Activated effector memory CD4-positive, alpha-beta T cell treated with anti-CD3 and anti-CD28 coated beads, Interleukin-2, amount 50 U/mL, for 16 hours (primary cell): ENCODE results near the gene CARMIL3.
"Not testable (repeated sequence)": the region's sequence is repeated elsewhere in the genome, so short reads cannot be mapped to it uniquely, and the experiment has no call there.

Experiments used
- DNase-seq: peaks from one replicate; pipeline ENCODE4 v3.0.0-alpha.2; 2020

The CARMIL3 gene

GRCh38 chr14:24095271-24096068, 43.7 kb downstream of the CARMIL3 start:
- peak; percentile 87 for DNase-seq

- DNase-seq, result no peak
Observed at GRCh38 chr14:24096545-24097181, 44.9 kb downstream of the CARMIL3 start.

- no peak for DNase-seq
Observed at GRCh38 chr14:24098229-24098926, 46.6 kb downstream of the CARMIL3 start.

- DNase-seq, result no peak
Observed at GRCh38 chr14:24098927-24099813, 47.4 kb downstream of the CARMIL3 start.

- no peak for DNase-seq
Observed at GRCh38 chr14:24100197-24100981, 48.6 kb downstream of the CARMIL3 start.

GRCh38 chr14:24100982-24101494, 49.2 kb downstream of the CARMIL3 start:
- no peak for DNase-seq

GRCh38 chr14:24102357-24103048, 50.7 kb downstream of the CARMIL3 start:
- no peak for DNase-seq

GRCh38 chr14:24103451-24103850, 51.6 kb downstream of the CARMIL3 start:
- DNase-seq, result no peak

GRCh38 chr14:24105609-24106239, 53.9 kb downstream of the CARMIL3 start:
- not testable (repeated sequence) for DNase-seq

- DNase-seq, result no peak
Observed at GRCh38 chr14:24106672-24107271, 55.0 kb downstream of the CARMIL3 start.

- no peak for DNase-seq
Observed at GRCh38 chr14:24108336-24108874, 56.6 kb downstream of the CARMIL3 start.

GRCh38 chr14:24110060-24110459, 58.3 kb downstream of the CARMIL3 start:
- no peak for DNase-seq

GRCh38 chr14:24110523-24110922, 58.7 kb downstream of the CARMIL3 start:
- DNase-seq, result no peak

- no peak for DNase-seq
Observed at GRCh38 chr14:24113379-24113800, 61.6 kb downstream of the CARMIL3 start.

GRCh38 chr14:24113801-24114531, 62.2 kb downstream of the CARMIL3 start:
- DNase-seq, result peak; percentile 91

- peak; percentile 99 for DNase-seq
Observed at GRCh38 chr14:24114532-24115421, 63.0 kb downstream of the CARMIL3 start, which contains the start of the genes DCAF11 and NRL. DCAF11 (plus strand) TSS chr14:24114777; CDS start chr14:24115595, 818 bp downstream. NRL (minus strand) TSS chr14:24114949; CDS start chr14:24082848, 32,101 bp downstream.

GRCh38 chr14:24115422-24116127, 63.8 kb downstream of the CARMIL3 start:
- DNase-seq, result peak; percentile 68
